H1 (cell line): Measurements from ENCODE around the gene PSMC5. TPM values are rescaled to one million over a fixed set of nuclear protein-coding genes. Genes with fewer than 3 reads are reported as not detected.
"Not testable (repeated sequence)": the region's sequence is repeated elsewhere in the genome, so short reads cannot be mapped to it uniquely, and the experiment has no call there.

Source experiments
- CTCF ChIA-PET: fragments of 300-600 bp; sonication (Branson Sonifier 250); formaldehyde crosslinking; loops from one replicate; lab custom pipeline; 2021; ENCODE audit not compliant: partially characterized antibody; lab: Charles Lee
- POLR2A ChIA-PET: fragments of 300-600 bp; sonication (Branson Sonifier 250); formaldehyde crosslinking; loops from one replicate; lab custom pipeline; 2021; ENCODE audit warnings: inconsistent platforms; ENCODE audit not compliant: partially characterized antibody; lab: Charles Lee
- DNase-seq, 2 experiments: peaks; one replicate each; pipeline versions ENCODE4 v3.0.0 to v3.0.0-alpha.2; 2010 to 2022; ENCODE audit warnings: low spot score in 2 of 2, low read depth in 1 of 2, mixed read lengths in 1 of 2
- FAIRE-seq: peaks from 2 replicates; lab custom pipeline; 2011; peaks lifted over from hg19 to GRCh38; lab: Jason Lieb, UNC
- H2AFZ ChIP-seq: 2 replicates; pipeline ENCODE4 v1.8.1; 2012; ENCODE audit warnings: low read length, inconsistent platforms
- H2AK5ac ChIP-seq: 2 replicates; pipeline ENCODE4 v1.6.1; 2013; ENCODE audit warnings: low read depth, low read length
- H2BK120ac ChIP-seq: replicated peaks from 2 replicates; pipeline ENCODE3; 2013; ENCODE audit warnings: low read depth, low read length, inconsistent platforms
- H2BK12ac ChIP-seq: 2 replicates; pipeline ENCODE4 v1.6.1; 2013; ENCODE audit warnings: low read depth, low read length
- H2BK15ac ChIP-seq: 2 replicates; pipeline ENCODE4 v1.6.1; 2013; ENCODE audit warnings: low read length
- H2BK20ac ChIP-seq: 2 replicates; pipeline ENCODE4 v1.6.1; 2013; ENCODE audit warnings: low read length
- H2BK5ac ChIP-seq: 2 replicates; pipeline ENCODE4 v1.6.1; 2013; ENCODE audit warnings: low read depth, low read length
- H3K14ac ChIP-seq: 2 replicates; pipeline ENCODE4 v1.6.1; 2013; ENCODE audit warnings: inconsistent platforms; ENCODE audit not compliant: insufficient read length
- H3K18ac ChIP-seq: 2 replicates; pipeline ENCODE4 v1.6.1; 2013; ENCODE audit warnings: low read length; ENCODE audit errors: extremely low read depth
- H3K23ac ChIP-seq: 2 replicates; pipeline ENCODE4 v1.6.1; 2013; ENCODE audit warnings: inconsistent platforms; ENCODE audit not compliant: insufficient read length
- H3K23me2 ChIP-seq: 2 replicates; pipeline ENCODE4 v1.6.1; 2013; ENCODE audit warnings: low read depth, low read length
- H3K27ac ChIP-seq: 2 replicates; pipeline ENCODE4 v1.6.1; 2011; ENCODE audit warnings: low read depth, low read length, inconsistent platforms
- H3K27me3 ChIP-seq, 4 experiments: replicated peaks in 1 of 4; 1 replicate in 1 of 4; 2 replicates in 3 of 4; pipeline versions ENCODE4 v1.6.1 to v1.8.1; 2011 to 2013; ENCODE audit warnings: low read length in 3 of 4, mild to moderate bottlenecking in 3 of 4, inconsistent platforms in 2 of 4, mixed read lengths in 2 of 4, moderate library complexity in 1 of 4; ENCODE audit not compliant: control insufficient read depth in 3 of 4, insufficient read depth in 3 of 4; ENCODE audit errors: extremely low read depth in 1 of 4
- H3K36me3 ChIP-seq, 4 experiments: 2 replicates each; pipeline versions ENCODE4 v1.6.1 to v1.8.1; 2011 to 2013; ENCODE audit warnings: mild to moderate bottlenecking in 4 of 4, low read length in 3 of 4, moderate library complexity in 2 of 4, control low read depth in 1 of 4, inconsistent platforms in 1 of 4; ENCODE audit not compliant: insufficient read depth in 4 of 4, control insufficient read depth in 2 of 4
- H3K4ac ChIP-seq: replicated peaks from 2 replicates; pipeline ENCODE3; 2013; ENCODE audit warnings: low read length, low read depth, mixed read lengths, inconsistent platforms; ENCODE audit not compliant: insufficient read length
- H3K4me1 ChIP-seq, 4 experiments: replicated peaks in 1 of 4; 1 replicate in 1 of 4; 2 replicates in 3 of 4; pipeline versions ENCODE4 v1.6.1 to v1.8.1; 2011 to 2013; ENCODE audit warnings: low read length in 3 of 4, inconsistent platforms in 2 of 4, mixed read lengths in 1 of 4; ENCODE audit not compliant: insufficient read depth in 4 of 4, control insufficient read depth in 3 of 4
- H3K4me2 ChIP-seq, 2 experiments: 2 replicates each; pipeline versions ENCODE4 v1.6.1 to v1.8.1; 2011 to 2013; ENCODE audit warnings: low read depth in 2 of 2, low read length in 2 of 2, control low read depth in 1 of 2, inconsistent platforms in 1 of 2, mild to moderate bottlenecking in 1 of 2; ENCODE audit not compliant: insufficient read depth in 1 of 2
- H3K4me3 ChIP-seq, 4 experiments: fragments of 200-600, 300-600 bp in 1 of 4; sonication (generic), shearing (Covaris generic), sonication (Bioruptor Twin) in 1 of 4; 2 replicates each; pipeline versions ENCODE4 v1.5.1 to v1.8.1; 2011 to 2016; ENCODE audit warnings: low read length in 4 of 4, low read depth in 3 of 4, control low read depth in 2 of 4, inconsistent platforms in 2 of 4, mild to moderate bottlenecking in 2 of 4, mixed read lengths in 1 of 4, moderate library complexity in 1 of 4; ENCODE audit not compliant: insufficient read depth in 2 of 4; ENCODE audit errors: extremely low read depth in 1 of 4
- H3K56ac ChIP-seq: replicated peaks from 2 replicates; pipeline ENCODE3; 2013; ENCODE audit warnings: low read depth, mild to moderate bottlenecking, mixed read lengths, low read length, inconsistent platforms; ENCODE audit not compliant: insufficient read length
- H3K79me1 ChIP-seq: 2 replicates; pipeline ENCODE4 v1.6.1; 2013; ENCODE audit warnings: low read depth, low read length, control low read depth
- H3K79me2 ChIP-seq, 2 experiments: 2 replicates each; pipeline versions ENCODE4 v1.6.1 to v1.8.1; 2012 to 2013; ENCODE audit warnings: low read length in 2 of 2, mild to moderate bottlenecking in 2 of 2, inconsistent platforms in 1 of 2; ENCODE audit not compliant: insufficient read depth in 2 of 2, control insufficient read depth in 1 of 2
- H3K9ac ChIP-seq, 4 experiments: replicated peaks in 1 of 4; 1 replicate in 1 of 4; 2 replicates in 3 of 4; pipeline versions ENCODE4 v1.6.1 to v1.8.1; 2011 to 2013; ENCODE audit warnings: low read depth in 3 of 4, low read length in 3 of 4, control low read depth in 2 of 4, mild to moderate bottlenecking in 2 of 4, moderate library complexity in 2 of 4, inconsistent platforms in 1 of 4; ENCODE audit errors: extremely low read depth in 1 of 4
- H3K9me3 ChIP-seq, 2 experiments: 2 replicates each; pipeline versions ENCODE4 v1.6.1 to v1.8.1; 2012 to 2013; ENCODE audit warnings: mild to moderate bottlenecking in 2 of 2, moderate library complexity in 2 of 2, control low read depth in 1 of 2, inconsistent platforms in 1 of 2, low read depth in 1 of 2, low read length in 1 of 2, mixed read lengths in 1 of 2; ENCODE audit not compliant: insufficient read depth in 2 of 2
- H4K20me1 ChIP-seq, 2 experiments: replicated peaks in 1 of 2; 2 replicates each; pipeline versions ENCODE3 to v1.8.1; 2011 to 2013; ENCODE audit warnings: inconsistent platforms in 2 of 2, low read length in 2 of 2, mild to moderate bottlenecking in 1 of 2; ENCODE audit not compliant: insufficient read depth in 2 of 2, control insufficient read depth in 1 of 2
- H4K5ac ChIP-seq: 2 replicates; pipeline ENCODE4 v1.6.1; 2013; ENCODE audit warnings: low read length, low read depth, mixed read lengths, inconsistent platforms; ENCODE audit not compliant: insufficient read length
- H4K8ac ChIP-seq: 2 replicates; pipeline ENCODE4 v1.8.0; 2013; ENCODE audit warnings: mild to moderate bottlenecking, moderate library complexity, low read length, inconsistent platforms; ENCODE audit not compliant: insufficient read depth; ENCODE audit errors: extremely low read depth
- H4K91ac ChIP-seq: replicated peaks from 2 replicates; pipeline ENCODE3; 2013; ENCODE audit warnings: low read length, mixed read lengths, inconsistent platforms; ENCODE audit not compliant: insufficient read length
- WGBS, 2 experiments: shearing (Covaris generic) in 1 of 2; methylation state at CpG; one replicate each; pipeline versions ENCODE4 v1.1.6 to v1.1.7; 2013 to 2015; ENCODE audit warnings: low lambda C conversion rate in 2 of 2, mixed read lengths in 2 of 2, inconsistent platforms in 1 of 2, low coverage in 1 of 2, missing lambda C conversion rate in 1 of 2; ENCODE audit not compliant: insufficient replicate concordance in 2 of 2, insufficient coverage in 1 of 2, insufficient read length in 1 of 2; ENCODE audit errors: extremely low coverage in 1 of 2, missing lambda C conversion rate in 1 of 2; 5-methylcytosine and 5-hydroxymethylcytosine counted together
- polyA plus RNA-seq, 7 experiments: library from polyadenylated mRNA; depleted of rRNA in 3 of 7; stranded (reverse) in 5 of 7; unstranded in 2 of 7; fragments of >200 nt in 5 of 7; fragments of 200-250 nt in 2 of 7; gene quantifications; 1 replicate in 5 of 7; 2 replicates in 1 of 7; 4 replicates in 1 of 7; pipeline versions ENCODE4 v1.2.1 to v1.2.3, GENCODE V29; 2011 to 2013; ENCODE audit warnings: missing spikeins in 2 of 7, mixed read lengths in 2 of 7
- total RNA-seq: library from RNA; stranded (reverse); fragmentation: NEBNext Ultra II Directional; extraction: Animal tissue kit (Norgen Biotek cat#: 25700); gene quantifications from 2 replicates; pipeline ENCODE4 v1.2.1, GENCODE V29; 2021

The PSMC5 gene
- total and polyA plus RNA-seq, 2 of the 8 experiments (the other 6 are each of a cell fraction or from before 2014, with no cell fraction given): 172 to 180 TPM

DNA sequence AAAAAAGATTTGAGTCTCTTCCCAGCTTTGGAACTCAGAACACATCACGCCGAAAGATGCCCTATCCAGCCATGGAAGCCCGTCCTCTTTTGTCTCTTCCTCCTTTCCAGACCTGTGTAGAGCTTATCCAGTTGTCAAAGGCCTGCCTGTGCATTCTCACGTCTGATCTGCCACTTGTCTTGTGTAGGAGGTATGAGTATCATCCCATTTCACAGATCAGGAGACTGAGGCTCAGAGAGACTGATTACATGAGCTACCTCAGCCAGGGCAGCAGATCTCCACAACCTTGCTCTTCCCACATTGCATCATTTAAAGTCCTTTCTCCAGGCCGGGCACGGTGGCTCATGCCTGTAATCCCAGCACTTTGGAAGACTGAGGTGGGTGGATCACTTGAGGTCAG is 47.5 kb downstream of the PSMC5 start:
- H2BK12ac ChIP-seq, H4K8ac ChIP-seq, H2AK5ac ChIP-seq, H2BK15ac ChIP-seq, H3K4ac ChIP-seq, H2BK120ac ChIP-seq, H3K9me3 ChIP-seq, H3K18ac ChIP-seq, H3K4me1 ChIP-seq, H3K79me2 ChIP-seq, H3K27ac ChIP-seq, H3K79me1 ChIP-seq, H3K9ac ChIP-seq, H3K23me2 ChIP-seq, H4K20me1 ChIP-seq, H2AFZ ChIP-seq, H3K36me3 ChIP-seq, H3K4me3 ChIP-seq, H2BK5ac ChIP-seq, H4K5ac ChIP-seq, H3K27me3 ChIP-seq, H3K56ac ChIP-seq, H3K23ac ChIP-seq, H4K91ac ChIP-seq, FAIRE-seq, H3K14ac ChIP-seq, DNase-seq, H3K4me2 ChIP-seq, H2BK20ac ChIP-seq: not testable (repeated sequence)
- WGBS, 2 experiments: 71% methylated on average over 4 of the region's 6 CpGs; no CpG with 5 or more reads in 1 of the 2 experiments
- CTCF ChIA-PET: interaction anchor here (0.6 to 1.8 kb wide), 15 partner anchors 8 to 145 kb away, joined by 3 to 10 read pairs (median 3); partner anchors contain the start of gene CSHL1
- POLR2A ChIA-PET: interaction anchor here (0.6 kb wide), 1 partner anchor 8 kb away, joined by 4 read pairs; no protein-coding TSS in a partner anchor

- CTCF ChIA-PET: interaction anchor here (1.0 to 3.8 kb wide), 6 partner anchors 9 to 40 kb away, joined by 3 to 27 read pairs (median 6); partner anchors contain the start of genes CSHL1 and GH1
- 94% methylated on average over 9 of the region's 9 CpGs; no CpG with 5 or more reads in 1 of the 2 experiments for WGBS, 2 experiments
- H3K4me3 ChIP-seq, H2BK120ac ChIP-seq, H4K8ac ChIP-seq, H3K23ac ChIP-seq, H3K14ac ChIP-seq, H4K20me1 ChIP-seq, H3K27ac ChIP-seq, H2BK12ac ChIP-seq, H4K5ac ChIP-seq, H4K91ac ChIP-seq, H3K4ac ChIP-seq, H3K79me1 ChIP-seq, H3K56ac ChIP-seq, POLR2A ChIA-PET, H3K36me3 ChIP-seq, H2BK20ac ChIP-seq, H3K4me2 ChIP-seq, H3K23me2 ChIP-seq, H3K18ac ChIP-seq, H3K79me2 ChIP-seq, H3K27me3 ChIP-seq, FAIRE-seq, H2BK5ac ChIP-seq, H2BK15ac ChIP-seq, H2AFZ ChIP-seq, H3K9me3 ChIP-seq, DNase-seq, H2AK5ac ChIP-seq, H3K9ac ChIP-seq: not testable (repeated sequence)
- H3K4me1 ChIP-seq: peaks cover 3 to 15% (median 8%) of the 10 kb centered on the region in 4 experiments
These were observed 51.2 kb downstream of the PSMC5 start for GRCh38 chr17:63878413-63878812.
